ENCODE measurements around the gene ASTN2. TPM values are rescaled to one million over a fixed set of nuclear protein-coding genes. Genes with fewer than 3 reads are reported as not detected.

Gene ASTN2
- total and polyA plus RNA-seq, 2 experiments from 2014 or later = 7.0 to 24.6 TPM

- no peak for TF ChIP-seq ZNF462 (CRISPR knock-in tag; IDR thresholded peaks at IDR 0.05)
Observed at GRCh38 chr9:116985596-116985995, 429.3 kb downstream of the ASTN2 start (continued).

- Histone ChIP-seq H2AFZ (no peak overlapping the region), H3K36me3 (ENCODE audit: insufficient read depth) (no peaks in the 10 kb centered on the region), H3K4me1 (ENCODE audit: insufficient read depth) (peaks cover 36% of the 10 kb centered on the region), H3K79me2 (replicated peaks; ENCODE audit: insufficient read depth) (no peaks in the 10 kb centered on the region), H4K20me1 (replicated peaks; ENCODE audit: insufficient read depth) (no peaks in the 10 kb centered on the region; the same call in 1 of the 2 replicates), H3K27me3 (ENCODE audit: insufficient read depth) (no peaks in the 10 kb centered on the region), H3K4me2 (no peak overlapping the region), H3K27ac (ENCODE audit: low read depth) (no peak overlapping the region), H3K4me3 (no peak overlapping the region), H3F3A (replicated peaks; ENCODE audit: low read depth) (no peaks in the 10 kb centered on the region), H3K9me2 (ENCODE audit: insufficient read depth) (peaks cover 5% of the 10 kb centered on the region; the same call in 1 of the 2 replicates)
- peaks cover 3% of the 10 kb centered on the region for H3K27me3 Mint-ChIP-seq (ENCODE audit: insufficient read depth, low read depth, poor library complexity)
- H3K4me1 Mint-ChIP-seq = peaks cover 30% of the 10 kb centered on the region
- no peaks in the 10 kb centered on the region for H3K36me3 Mint-ChIP-seq (ENCODE audit: low read depth)
- ATAC-seq (no peak), DNase-seq (ENCODE audit: low spot score) (no peak)
- no peaks in the 10 kb centered on the region for H3K9me3 Mint-ChIP-seq
- no peak overlapping the region for H3K4me3 Mint-ChIP-seq
- H3K27ac Mint-ChIP-seq = no peak overlapping the region
- TF ChIP-seq CTCF (conservative IDR thresholded peaks at IDR 0.05; ENCODE audit: low read depth in 2 of 2) = no peak
- TF ChIP-seq EZH2 (IDR thresholded peaks at IDR 0.05; ENCODE audit: low read depth, unreplicated experiment) = no peak
- no peak for TF ChIP-seq REST (IDR thresholded peaks at IDR 0.05; ENCODE audit: unreplicated experiment)
- TF ChIP-seq POLR2AphosphoS5 (IDR thresholded peaks at IDR 0.05; ENCODE audit: low read depth) = no peak
- no peak for TF ChIP-seq CREB1 (CRISPR knock-in tag; IDR thresholded peaks at IDR 0.05; ENCODE audit: low read depth)
- TF ChIP-seq ZNF114 (CRISPR knock-in tag; IDR thresholded peaks at IDR 0.05) = no peak
- no peak for TF ChIP-seq JUNB (IDR thresholded peaks at IDR 0.05; ENCODE audit: unreplicated experiment)
- no peak for TF ChIP-seq STAT1 (IDR thresholded peaks at IDR 0.05; ENCODE audit: unreplicated experiment)
- no peak for TF ChIP-seq EZH2phosphoT487 (IDR thresholded peaks at IDR 0.05; ENCODE audit: unreplicated experiment)
- no peak for TF ChIP-seq NANOG (IDR thresholded peaks at IDR 0.05; ENCODE audit: borderline replicate concordance)
Observed at GRCh38 chr9:116984111-116984510, 430.7 kb downstream of the ASTN2 start.

Measured in GM23338 (cell line).